ENCODE results near the gene PDZRN3.

Gene PDZRN3

GRCh38 chr3:73511571-73512525 is 112.9 kb downstream of the PDZRN3 start:
- no peak for DNase-seq

- DNase-seq = no peak
Observed at GRCh38 chr3:73510784-73511183, 114.0 kb downstream of the PDZRN3 start.

GRCh38 chr3:73510334-73510733 is 114.4 kb downstream of the PDZRN3 start:
- no peak for DNase-seq

- DNase-seq = no peak
Observed at GRCh38 chr3:73509816-73510215, 114.9 kb downstream of the PDZRN3 start.

- DNase-seq = no peak
Observed at GRCh38 chr3:73509066-73509465, 115.7 kb downstream of the PDZRN3 start.

GRCh38 chr3:73508330-73508954 is 116.3 kb downstream of the PDZRN3 start:
- no peak for DNase-seq

GRCh38 chr3:73504852-73505251 is 119.9 kb downstream of the PDZRN3 start:
- no peak for DNase-seq

GRCh38 chr3:73504239-73504638 is 120.5 kb downstream of the PDZRN3 start:
- no peak for DNase-seq

- DNase-seq = no peak
Observed at GRCh38 chr3:73503781-73504180, 121.0 kb downstream of the PDZRN3 start.

GRCh38 chr3:73502609-73503583 is 121.8 kb downstream of the PDZRN3 start:
- DNase-seq = peak; percentile 5

- no peak for DNase-seq
Observed at GRCh38 chr3:73500321-73500720, 124.4 kb downstream of the PDZRN3 start.

GRCh38 chr3:73499787-73500186 is 125.0 kb downstream of the PDZRN3 start:
- DNase-seq = no peak

- DNase-seq = no peak
Observed at GRCh38 chr3:73498764-73499622, 125.7 kb downstream of the PDZRN3 start.

- DNase-seq = no peak
Observed at GRCh38 chr3:73497646-73498406, 126.9 kb downstream of the PDZRN3 start.

- no peak for DNase-seq
Observed at GRCh38 chr3:73493543-73494308, 131.0 kb downstream of the PDZRN3 start.

GRCh38 chr3:73492186-73492585 is 132.6 kb downstream of the PDZRN3 start:
- DNase-seq = no peak

- DNase-seq = no peak
Observed at GRCh38 chr3:73491287-73491662, 133.5 kb downstream of the PDZRN3 start.

GRCh38 chr3:73490453-73491286 is 134.1 kb downstream of the PDZRN3 start:
- DNase-seq = no peak

- no peak for DNase-seq
Observed at GRCh38 chr3:73485877-73486330, 138.8 kb downstream of the PDZRN3 start.
